GM18867 (cell line): ENCODE data around the gene SMAD7.

Source experiments
- ATAC-seq: cut with Tn5 transposase; IDR thresholded peaks from one replicate; pipeline ENCODE4 v1.9.1; 2021; ENCODE audit warnings: mild to moderate bottlenecking, moderate library complexity; ENCODE audit not compliant: unreplicated experiment

The SMAD7 gene, protein sequence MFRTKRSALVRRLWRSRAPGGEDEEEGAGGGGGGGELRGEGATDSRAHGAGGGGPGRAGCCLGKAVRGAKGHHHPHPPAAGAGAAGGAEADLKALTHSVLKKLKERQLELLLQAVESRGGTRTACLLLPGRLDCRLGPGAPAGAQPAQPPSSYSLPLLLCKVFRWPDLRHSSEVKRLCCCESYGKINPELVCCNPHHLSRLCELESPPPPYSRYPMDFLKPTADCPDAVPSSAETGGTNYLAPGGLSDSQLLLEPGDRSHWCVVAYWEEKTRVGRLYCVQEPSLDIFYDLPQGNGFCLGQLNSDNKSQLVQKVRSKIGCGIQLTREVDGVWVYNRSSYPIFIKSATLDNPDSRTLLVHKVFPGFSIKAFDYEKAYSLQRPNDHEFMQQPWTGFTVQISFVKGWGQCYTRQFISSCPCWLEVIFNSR

DNA sequence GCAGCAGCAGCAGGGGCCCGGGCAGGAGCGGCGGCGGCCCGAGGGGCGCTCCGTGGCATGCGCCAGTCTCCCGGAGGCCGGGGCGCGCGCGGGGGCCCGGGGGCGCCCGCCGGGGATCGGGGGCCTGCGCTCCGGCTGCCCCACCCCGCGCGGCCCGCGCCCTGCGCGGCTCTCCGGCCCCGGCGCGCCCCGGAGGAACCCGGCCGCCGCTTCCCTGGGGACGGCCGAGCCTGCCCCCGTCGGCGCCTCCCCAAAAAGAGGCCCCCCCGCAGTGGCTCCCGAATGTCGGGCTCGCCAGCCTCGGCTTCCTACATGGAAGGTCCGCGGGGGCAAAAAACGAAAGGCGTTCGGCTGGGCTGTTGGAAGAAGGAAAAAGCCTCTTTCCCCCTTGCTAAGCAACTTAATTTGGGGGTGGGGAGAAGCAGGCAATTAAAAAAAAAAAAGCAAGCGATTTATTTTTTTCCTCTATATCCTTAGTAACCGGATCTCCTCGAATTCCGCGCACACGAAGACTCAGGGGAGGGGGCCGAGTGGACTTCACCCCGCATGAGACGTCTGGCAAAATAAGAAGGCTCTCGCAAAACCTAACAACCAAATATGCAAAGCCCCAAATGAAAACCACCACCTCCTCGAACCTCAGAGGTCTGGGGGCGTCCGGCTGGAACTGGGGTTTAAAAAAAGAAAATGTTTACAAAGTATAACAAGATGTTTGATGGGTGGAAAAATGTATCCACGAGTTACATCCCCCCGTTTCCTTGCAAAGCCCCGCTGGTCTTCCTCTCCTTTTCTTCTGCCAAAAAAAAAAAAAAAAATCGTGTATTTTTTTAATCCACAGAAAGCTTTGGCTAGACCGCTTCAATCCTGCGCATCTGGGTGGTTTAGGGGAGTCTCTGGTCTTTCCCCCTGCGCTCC lies at the start of gene SMAD7:
SMAD7 (minus strand) TSS at position 430 of the 912 bp plus-strand sequence. CDS start 541 bp downstream, outside the sequence.
- no peak for ATAC-seq

- no peak for ATAC-seq
These were observed 48.8 kb upstream of the SMAD7 start for GRCh38 chr18:48999569-48999968.

DNA sequence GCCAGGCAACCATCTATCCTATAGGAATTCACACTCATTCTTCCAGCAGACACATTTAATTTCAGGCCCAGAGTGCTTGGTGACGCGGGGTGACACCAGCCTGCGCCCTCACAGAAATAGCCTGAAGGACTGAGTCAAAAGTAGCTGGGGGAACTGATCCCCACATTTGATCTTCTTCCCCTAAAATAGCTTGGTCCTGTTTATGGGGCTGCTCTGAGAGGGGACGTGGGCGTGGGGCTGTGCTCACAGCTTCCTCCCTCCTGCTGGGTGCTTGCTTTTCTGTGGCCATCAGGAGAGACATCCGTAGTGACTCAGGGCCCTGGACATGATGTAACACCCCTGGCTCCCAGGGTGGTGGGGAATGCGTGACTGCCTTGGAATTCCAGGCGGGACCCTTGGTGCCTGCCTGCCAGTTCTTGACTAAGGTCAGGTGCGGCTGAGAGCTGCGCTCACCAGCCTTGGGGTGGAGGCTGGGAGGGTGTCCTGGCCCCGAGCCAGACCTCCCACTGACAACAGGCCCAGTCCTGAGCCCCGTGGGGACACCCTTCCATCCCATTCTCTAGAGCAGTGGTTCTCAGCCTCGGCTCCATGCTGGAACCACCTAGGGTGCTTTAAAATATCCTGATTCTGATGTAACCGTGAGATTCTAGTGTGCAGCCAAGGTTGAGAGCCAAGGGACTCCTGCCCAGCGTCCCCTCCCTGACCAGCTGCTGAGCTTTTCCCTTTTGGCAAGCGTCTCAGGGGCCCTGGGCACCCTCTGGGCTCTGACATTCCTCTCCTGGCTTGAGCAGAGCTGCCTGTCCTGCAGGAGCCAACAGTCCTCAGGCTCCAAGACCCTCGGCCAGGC lies 47.4 kb upstream of the SMAD7 start:
- ATAC-seq: no peak

GRCh38 chr18:48997681-48997984 lies 46.9 kb upstream of the SMAD7 start:
- no peak for ATAC-seq

DNA sequence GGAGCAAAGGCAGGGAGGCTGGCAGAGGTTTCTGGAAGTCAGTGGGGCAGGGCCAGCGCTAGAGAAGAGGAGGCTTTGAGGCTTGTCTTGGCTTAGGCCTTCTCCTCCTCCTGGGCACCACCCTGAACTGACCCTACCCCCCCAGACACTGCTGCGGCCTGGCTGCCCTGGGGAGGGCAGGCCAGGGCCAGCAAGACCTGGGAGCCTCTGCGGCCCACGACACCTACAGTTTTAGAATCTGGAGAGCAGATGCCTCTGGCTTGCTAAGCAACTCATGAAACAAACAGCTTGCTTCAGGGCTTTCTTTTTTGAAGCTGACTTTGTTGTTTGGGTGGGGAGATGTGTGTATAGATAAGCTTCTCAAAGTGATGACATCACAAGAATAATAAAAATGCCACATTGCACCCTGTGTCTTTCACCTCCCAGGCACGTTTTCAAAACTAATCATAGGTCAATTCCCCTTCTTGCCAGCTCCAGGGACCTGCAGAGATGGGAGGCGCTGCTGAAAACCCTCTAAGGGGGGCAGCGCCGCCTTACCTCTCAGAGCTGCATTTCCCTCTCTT lies 46.2 kb upstream of the SMAD7 start:
- ATAC-seq: no peak

GRCh38 chr18:48996041-48996440 lies 45.3 kb upstream of the SMAD7 start:
- no peak for ATAC-seq

GRCh38 chr18:48994926-48995835 lies 44.4 kb upstream of the SMAD7 start:
- no peak for ATAC-seq

- ATAC-seq: no peak
These were observed 43.4 kb upstream of the SMAD7 start for GRCh38 chr18:48994044-48994651.

GRCh38 chr18:48993586-48993985 lies 42.8 kb upstream of the SMAD7 start:
- no peak for ATAC-seq

DNA sequence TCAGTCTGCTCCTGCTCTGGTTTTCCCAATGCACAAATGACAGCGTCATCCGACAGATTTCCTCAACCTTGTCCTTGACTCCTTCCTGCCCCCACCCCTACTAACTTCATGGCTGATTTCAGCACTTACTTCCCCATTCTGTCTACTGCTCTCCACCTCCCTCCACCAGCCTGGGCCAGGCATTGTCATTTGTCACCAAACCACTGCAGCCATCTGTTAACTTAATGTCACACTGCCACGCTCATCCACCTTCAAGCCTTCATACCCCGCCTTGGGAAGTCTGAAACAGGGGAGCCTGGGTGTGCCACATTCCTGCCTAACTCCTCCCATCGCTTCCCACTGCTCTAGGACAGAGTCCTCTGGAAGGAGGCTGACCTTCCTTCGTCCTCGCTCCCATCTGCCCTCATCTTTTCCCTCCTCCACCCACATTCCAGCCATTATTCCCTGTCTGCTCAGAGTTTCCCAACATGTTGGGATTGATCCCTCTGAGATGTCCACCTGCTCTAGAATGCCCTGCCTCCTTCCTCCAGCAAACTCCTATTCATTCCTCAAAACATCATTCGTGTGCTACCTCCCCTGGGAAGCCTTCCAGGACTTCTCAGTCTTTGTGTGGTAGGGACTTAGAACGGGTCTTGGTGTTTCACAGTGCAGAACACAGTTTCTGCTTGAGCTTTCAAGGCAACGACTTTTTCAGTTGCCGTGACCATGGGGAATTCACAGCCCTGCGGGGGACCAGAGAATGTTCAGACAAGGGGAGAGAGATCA lies 42.2 kb upstream of the SMAD7 start:
- ATAC-seq: peak; percentile 72

DNA sequence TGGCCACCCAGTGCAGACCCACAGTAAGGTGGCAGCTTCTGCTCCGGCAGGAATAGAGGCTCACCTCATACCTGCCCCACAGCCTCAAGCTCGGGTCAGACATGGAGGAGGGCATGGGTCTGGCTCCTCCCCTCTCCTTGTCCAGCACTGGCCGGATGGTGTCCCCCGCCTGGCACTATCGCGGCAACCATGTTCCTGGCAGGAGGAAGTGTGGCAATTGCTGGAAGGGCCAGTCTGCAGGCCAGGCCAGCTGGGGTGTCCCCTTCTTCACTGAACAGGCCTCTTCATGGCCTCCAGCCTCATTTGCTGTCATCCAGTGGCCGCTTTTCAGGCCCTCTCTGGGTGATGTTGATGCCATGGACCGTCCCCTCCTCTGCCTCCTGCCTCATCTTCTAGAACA lies 41.4 kb upstream of the SMAD7 start:
- no peak for ATAC-seq

DNA sequence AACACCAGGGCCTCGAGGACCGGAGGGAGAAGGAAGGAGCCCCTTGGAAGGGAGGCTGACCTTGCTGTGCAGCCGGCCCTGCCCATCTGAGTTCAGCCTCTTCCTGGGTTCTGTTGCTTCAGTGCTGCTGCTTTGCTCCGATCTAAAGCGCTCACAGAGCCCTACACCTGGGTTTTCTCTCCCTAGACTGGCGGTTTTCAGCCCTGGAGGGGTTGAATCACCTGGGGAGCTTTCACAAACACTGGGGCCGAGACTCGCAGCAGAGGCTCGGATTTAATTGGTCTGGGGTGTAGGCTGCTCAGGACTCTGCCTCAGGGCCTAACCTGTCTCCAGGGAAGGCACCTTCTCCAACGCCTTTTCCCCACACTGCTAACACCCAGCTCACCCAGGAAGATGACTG lies 40.9 kb upstream of the SMAD7 start:
- no peak for ATAC-seq

DNA sequence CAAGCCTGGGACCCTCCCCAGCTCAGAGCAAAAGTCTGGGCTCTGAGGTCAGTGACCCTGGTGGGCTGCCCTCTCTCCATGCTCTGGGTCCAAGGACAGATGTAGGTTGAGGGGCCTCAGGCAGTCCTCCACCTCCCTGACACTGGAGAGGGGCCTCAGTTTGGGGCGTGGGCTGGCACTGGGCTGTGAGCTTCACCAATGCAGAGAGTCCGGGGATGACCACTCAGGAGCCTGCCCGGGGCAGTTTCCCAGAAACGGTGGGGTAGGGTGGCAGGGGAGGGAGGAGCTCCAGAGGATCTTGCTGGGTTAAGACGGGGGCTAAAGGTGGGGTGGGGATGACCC lies 40.5 kb upstream of the SMAD7 start:
- ATAC-seq: no peak

DNA sequence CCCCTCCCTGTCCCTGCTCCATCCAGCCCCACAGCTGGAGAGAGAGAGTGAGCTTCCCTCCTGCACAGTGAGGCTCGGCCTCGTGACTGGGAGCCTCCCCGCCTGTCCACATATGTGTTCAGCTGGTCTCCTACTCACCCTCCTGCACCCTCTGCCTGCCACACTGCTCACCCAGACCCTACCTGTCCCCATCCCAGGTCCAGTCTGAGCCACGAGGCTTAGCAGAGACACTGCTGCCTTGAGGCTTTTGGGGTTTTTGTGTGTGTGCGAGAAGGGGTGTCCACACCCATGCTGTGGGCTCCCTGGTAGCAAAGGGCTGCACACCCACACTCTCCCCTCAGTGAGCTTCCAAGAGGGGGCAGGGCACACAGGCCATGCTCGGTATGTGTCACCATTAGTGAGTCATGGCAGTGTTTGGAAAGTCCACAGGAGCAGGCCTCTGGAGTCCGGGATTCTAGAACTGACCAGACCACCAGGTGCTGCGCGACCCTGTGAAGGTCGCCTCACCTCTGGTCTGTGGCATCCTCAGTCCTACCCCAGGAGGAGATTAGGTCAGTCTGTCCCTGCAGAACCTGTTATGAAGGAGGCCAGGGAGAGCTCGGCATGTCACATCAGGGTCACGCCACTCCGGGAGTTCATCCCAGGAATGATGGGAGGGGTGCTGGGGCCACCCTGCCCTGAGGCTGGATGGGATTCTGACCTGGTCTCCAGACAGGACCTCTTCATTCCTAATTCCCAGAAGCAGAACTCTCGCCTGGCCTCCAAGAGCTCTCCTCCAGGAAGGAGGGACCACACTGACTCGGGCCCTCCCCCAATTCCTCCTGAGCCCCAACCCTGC lies 39.9 kb upstream of the SMAD7 start:
- no peak for ATAC-seq

- ATAC-seq: no peak
These were observed 38.8 kb upstream of the SMAD7 start for GRCh38 chr18:48989304-48990303.

- no peak for ATAC-seq
These were observed 37.9 kb upstream of the SMAD7 start for GRCh38 chr18:48988508-48989303.
